Body of pancreas (tissue), 4 donors: ENCODE results near the gene ALX3.

Experiments used
- POLR2A ChIP-seq, 3 donors: fragments of 450-650 bp; IDR thresholded peaks; one replicate each; pipeline ENCODE4 v1.6.1; 2016; ENCODE audit warnings: antibody characterized with exemption in 3 of 3, mild to moderate bottlenecking in 2 of 3
- TF ChIP-seq, protein P1 (sequence below), 7 experiments: fragments of 450-650 bp in 4 of 7; fragments of 200-600 bp in 3 of 7; sonication (generic) in 3 of 7; IDR thresholded peaks; one replicate each; pipeline ENCODE4 v1.5.1; 2016 to 2019; ENCODE audit warnings: antibody characterized with exemption in 7 of 7

DNA sequence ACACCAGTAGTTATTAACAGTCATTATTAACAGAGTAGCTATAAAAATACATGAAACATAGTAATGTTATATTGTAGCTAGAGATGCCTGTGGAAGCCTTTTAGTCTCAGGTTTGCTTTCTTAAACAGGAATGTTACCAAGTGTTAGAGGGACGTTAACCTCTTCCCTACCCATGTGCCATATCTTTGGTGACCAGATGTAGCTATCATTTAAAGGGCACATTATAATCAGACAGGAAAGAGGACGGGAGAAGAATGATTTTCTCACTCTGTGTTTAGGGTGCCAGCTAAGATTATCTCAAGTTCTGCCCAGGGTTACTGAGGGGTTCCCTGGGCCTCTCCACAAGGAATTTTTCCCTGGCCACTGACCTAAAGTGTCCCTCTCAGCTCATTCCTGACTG lies 20.9 kb upstream of the ALX3 start:
- TF ChIP-seq, protein P1, sequence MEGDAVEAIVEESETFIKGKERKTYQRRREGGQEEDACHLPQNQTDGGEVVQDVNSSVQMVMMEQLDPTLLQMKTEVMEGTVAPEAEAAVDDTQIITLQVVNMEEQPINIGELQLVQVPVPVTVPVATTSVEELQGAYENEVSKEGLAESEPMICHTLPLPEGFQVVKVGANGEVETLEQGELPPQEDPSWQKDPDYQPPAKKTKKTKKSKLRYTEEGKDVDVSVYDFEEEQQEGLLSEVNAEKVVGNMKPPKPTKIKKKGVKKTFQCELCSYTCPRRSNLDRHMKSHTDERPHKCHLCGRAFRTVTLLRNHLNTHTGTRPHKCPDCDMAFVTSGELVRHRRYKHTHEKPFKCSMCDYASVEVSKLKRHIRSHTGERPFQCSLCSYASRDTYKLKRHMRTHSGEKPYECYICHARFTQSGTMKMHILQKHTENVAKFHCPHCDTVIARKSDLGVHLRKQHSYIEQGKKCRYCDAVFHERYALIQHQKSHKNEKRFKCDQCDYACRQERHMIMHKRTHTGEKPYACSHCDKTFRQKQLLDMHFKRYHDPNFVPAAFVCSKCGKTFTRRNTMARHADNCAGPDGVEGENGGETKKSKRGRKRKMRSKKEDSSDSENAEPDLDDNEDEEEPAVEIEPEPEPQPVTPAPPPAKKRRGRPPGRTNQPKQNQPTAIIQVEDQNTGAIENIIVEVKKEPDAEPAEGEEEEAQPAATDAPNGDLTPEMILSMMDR (IDR thresholded peaks at IDR 0.05): no peak
- TF ChIP-seq POLR2A (IDR thresholded peaks at IDR 0.05): no peak
